Activated CD8-positive, alpha-beta memory T cell treated with anti-CD3 and anti-CD28 coated beads for 4 hours (primary cell): Measurements from ENCODE around the gene QDPR.
"Not testable (repeated sequence)": the region's sequence is repeated elsewhere in the genome, so short reads cannot be mapped to it uniquely, and the experiment has no call there.

ENCODE experiments used
- DNase-seq, 2 donors: peaks; one replicate each; pipeline ENCODE4 v3.0.0-alpha.2; 2020; ENCODE audit warnings: low read depth in 2 of 2

QDPR gene

DNA sequence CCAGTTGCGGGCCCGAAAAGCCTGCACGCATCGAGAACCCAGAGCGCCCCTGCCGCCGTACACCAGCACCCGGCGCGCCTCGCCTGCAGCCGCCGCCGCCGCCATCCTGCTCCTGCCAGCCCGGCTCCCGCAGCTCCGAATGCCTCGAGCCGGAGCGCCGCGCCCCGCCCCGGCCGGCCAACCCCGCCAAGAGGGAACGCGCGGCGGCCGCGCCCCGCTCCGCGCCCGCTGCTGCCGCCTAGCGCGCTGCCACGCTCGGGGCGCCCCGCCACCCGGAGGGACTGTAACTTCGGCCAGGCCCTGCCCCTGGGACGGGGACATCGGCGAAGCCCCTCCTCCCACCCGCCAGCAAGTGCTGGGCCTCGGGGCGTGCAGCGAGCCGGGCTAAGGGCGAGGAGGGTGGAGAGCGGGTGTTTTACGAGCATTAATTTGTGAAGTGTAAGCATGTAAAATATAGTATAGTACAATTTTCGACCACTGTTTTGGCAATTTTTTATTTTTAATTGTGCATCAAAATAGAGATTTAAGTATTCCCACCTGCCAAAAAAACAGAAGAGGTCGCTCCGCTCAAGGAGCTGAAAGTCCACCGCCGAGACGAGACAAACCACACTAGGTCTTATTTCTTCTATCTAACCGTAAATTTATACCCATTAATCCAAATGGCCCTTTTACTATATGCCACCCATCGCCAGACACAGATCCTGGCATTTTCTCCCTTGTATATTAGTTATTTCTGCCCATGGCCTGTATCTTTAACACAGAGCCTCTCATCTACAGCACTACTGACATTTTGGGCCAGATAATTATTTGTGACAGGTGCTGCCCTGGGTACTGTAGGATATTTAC lies at the start of gene QDPR:
Gene QDPR (minus strand): TSS at position 141 of the 846 bp plus-strand sequence. CDS start 36 bp downstream, at position 105.
- peak; percentile 29 to 42 for DNase-seq

DNA sequence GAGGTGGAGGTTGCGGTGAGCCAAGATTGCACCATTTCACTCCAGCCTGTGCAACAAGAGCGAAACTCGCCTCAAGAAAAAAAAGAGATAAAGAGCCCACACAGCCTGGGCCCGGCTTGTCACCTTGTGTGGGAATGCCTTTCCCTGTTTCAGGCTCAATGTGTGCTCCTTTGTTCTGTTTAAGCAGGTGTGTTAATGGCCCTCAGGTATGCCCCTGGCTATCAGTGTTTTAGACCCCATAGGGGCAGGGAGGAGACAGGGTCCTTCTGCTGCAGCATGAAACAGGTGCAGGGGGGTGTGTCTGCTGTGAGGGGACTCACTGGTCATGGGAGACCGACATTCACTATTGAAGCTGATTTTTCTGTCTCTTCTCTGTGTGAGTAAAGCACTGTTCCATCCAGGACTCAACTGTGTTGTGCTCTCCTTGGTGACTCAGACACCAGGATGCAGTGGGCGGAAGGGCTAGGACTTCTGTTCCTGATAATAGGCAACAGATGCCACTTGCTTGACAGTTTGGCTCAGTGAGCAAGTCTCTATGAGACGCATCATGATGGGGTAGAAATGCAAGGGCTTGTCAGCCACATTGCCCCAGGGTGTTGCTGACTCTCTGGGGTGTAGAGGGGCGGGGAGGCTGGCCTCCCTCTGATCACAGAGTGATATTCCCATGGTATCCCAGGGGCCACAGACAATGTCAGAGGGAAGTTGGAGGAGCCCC lies 49.5 kb upstream of the QDPR start:
- DNase-seq = no peak

DNA sequence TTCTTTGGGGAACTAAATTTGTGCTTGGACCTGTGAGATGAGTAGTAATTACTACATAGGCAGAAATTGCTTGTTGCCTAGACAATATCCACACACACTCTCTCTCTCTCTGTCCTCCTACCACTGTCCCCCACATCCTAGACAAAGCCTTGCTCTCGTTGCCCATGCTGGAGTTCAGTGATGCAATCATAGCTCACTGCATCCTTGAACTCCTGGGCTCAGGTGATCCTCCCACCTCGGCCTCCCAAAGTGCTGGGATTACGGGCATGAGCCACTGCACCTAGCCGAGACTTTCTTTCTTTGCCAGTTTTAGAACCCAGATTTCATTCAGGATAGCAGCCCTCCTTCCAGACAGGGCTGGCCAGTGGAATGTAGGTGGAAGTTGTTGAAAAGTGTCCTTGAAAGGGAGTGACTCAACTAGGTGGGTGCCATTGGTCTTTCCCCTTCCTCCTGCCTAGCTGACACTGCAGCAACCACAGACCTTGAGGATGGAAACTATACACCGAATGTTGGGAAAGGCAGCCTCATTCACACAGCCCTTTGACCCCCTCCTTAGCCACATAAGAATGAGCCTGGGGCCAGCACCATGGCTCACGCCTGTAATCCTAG lies 48.3 kb upstream of the QDPR start:
- DNase-seq = no peak

DNA sequence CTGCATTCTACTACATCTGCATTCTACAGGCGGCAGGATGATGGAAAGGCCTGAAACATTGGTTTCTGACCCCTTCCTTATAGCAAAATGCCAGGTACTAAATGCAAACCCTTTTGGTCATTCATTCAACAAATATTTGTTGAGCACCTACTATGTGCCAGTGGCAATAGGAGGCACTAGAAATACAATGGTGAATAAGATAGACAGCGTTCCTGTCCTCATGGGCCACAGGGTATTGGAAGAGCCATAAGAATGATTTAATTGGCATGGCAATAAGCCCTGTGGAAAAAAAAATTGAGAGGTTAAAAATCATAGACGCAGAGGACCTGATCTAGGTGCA lies 47.8 kb upstream of the QDPR start:
- DNase-seq = no peak

DNA sequence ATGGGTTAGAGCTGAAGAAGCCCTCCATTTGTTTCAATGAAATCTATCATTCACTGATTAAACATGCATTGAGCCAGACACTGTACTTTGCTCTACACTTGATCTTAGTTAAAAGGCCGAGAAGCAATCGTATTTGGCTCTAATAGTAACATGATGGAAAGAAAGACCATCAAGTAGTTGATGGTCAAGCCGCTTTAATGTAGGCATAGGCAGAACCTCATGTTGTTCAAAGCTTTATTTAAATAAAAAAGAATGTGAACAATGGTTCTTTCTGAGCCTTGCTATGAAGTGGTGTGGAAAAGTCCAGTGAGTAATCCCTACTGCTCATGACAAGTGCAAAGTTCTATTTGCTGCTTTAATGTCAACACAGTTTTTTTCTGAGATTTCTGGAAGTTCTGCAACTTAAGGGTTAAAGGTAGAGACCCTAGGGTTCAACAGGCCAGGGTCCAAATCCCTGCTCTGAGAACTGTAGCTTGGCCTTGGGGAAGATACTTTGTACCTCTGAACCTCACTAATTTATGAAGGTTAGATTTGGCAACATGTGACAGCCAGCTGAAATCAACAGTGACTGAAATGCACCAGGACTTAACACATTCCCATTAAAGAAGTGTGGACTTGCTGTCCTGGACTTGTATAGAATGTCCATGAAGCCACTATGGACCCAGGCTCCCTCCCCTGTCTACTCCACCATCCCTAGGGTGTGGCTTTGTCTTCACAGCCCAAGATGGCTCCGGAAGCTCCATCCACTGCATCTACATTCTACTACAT lies 47.2 kb upstream of the QDPR start:
- no peak for DNase-seq

DNA sequence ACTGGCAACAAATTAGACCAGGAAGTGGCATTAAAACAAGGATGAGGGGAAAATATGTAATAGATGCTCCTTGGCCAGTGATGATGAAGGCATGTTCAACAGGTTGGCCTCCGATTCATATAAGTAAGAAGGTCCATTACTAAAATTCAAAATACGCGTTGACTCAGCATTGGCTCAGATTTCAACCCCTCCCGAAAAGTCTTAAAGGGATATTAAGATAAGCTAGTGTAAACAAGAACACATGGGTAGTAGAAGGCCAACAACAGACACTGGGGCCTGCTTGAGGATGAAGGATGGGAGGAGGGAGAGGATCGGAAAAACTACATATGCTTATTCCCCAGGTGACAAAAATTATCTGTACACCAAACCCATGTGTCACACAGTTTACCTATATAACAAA lies 46.0 kb upstream of the QDPR start:
- DNase-seq = no peak

DNA sequence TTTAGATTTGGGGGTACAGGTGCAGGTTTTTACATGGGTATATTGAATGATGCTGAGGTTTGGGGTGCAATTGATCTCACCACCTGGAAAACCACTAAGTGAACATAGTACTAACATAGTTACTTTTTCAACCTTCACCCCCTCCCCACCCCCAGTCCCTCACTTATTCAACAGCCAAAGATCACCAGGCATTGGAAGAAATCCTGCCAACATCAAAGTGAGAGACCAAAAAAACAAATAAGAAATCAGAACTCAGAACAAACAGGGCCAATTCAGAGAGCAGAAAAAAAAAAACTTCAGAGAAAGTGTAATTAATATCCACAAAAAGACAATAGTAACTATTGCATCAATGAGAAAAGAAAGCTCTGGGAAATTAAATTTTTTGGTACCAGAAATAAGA lies 44.6 kb upstream of the QDPR start:
- no peak for DNase-seq

DNA sequence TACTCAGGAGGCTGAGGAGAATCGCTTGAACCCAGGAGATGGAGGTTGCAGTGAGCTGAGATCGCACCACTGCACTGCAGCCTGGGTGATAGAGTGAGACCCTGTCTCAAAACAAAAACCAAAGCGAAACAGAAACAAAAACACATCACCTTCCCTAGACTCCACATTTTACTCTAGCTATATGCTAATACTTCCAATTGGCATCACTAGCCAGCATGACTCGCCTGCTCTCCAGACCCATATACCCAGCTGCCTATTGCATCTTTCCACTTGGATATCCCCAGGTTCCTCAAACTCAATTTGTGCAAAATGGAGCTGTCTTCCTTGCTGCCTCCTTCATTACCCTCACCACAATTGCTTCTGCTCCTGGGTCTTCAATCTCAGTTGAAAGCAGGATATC lies 42.7 kb upstream of the QDPR start:
- DNase-seq = no peak

DNA sequence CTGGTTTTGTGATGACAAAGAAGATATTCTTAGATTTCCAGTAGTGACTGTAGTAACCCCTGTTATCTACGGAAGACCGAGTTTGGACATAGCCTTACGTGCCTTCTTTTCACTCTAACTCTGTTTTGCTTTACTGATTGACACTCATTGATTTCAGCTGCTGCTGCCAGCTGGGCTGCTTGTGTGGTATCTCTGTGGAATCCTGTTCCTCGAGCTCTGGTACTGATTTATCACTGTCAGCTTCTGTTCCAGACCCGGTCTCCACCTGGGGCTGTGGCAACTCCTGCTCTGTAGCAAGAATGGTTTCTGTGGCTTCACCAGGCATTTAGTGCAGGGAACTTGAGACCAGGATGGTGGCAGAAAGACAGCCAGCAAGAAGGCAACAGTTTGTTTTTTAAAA lies 40.5 kb upstream of the QDPR start:
- DNase-seq = no peak

DNA sequence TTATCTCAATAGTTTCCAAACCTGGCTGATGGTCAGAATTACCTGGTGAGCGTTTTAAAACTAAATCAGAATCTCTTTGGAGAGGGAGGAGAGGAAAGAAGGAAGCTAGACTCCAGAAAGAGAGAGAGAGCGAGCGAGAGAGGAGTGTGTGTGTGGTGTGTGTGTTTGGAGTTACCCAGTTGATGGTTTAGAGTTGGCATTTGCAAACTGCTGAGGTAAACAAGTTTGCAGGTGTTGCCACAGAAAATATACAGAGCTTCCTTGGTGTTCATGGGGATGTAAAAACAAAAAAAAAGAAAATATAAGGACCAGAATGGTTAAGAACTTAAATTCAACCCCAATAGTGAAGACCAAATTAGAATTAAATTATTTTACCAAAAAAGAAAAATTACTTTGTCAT lies 38.7 kb upstream of the QDPR start:
- no peak for DNase-seq

DNA sequence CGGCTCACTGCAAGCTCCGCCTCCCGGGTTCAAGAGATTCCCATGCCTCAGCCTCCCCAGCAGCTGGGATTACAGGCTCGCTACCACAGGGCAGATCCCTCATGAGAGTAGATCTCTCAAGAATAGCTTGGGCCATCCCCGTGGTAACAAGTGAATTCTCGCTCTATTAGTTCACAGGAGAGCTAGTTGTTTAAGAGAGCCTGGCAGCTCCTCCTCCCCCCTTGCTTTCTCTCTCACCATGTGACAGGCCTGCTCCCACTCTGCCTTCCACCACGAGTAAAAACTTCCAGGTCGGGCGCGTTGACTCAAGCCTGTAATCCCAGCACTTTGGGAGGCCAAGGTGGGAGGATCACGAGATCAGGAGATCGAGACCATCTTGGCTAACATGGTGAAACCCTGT lies 34.8 kb upstream of the QDPR start:
- no peak for DNase-seq

DNA sequence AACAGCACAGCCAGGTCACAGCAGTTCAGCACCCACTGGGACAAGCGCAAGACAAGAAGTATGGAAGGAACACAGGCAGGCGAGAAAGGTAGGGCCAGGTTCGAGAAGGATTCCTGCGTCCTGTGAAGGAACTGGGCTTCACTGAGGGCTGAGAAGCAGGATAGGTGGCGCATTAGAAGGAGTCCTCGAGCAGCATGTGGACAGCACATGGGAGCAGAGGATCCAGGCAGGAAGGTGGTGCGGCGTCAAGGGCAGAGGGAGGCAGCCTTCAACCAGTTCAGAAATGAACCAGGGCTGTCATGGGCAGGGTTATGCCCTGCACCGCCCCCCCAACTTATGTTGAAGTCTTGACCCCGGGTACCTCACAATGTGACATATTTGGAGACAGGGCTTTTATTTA lies 34.3 kb upstream of the QDPR start:
- no peak for DNase-seq

DNA sequence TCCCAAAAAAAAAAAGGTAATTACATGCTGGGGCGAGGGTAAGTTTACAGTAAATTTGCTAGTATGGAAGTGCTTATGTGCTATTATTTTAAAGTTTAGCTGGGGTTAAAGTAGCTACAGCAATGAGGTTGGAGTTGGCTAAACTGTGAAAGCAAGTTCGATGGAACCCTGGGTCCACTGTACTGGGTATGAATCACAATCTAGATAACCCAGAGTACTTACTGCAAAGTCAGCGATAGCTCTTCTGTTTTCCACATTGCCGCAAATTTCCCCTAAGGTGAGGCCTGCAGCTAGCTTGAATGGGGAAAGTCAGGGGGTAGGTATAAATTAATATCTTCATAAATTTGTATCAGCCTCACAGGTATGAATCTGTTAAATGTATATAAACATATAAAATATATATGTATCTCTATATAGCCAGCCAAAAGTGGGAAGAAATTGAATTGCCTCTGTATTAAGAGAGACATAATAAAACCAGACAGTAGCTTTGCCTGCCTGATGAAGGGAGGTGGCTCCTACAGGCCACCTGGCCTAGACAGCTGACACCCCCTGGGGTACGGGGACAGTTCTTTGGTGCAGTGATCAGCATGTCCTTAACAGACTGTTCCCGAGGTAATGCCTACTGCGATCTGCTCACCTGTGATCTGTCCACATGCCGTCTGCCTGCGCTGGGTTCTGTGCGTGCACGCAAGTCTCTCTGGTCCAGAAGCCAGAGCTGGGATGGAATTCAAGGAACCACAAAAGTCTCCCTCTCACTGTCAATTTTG lies 33.7 kb upstream of the QDPR start:
- DNase-seq = no peak

DNA sequence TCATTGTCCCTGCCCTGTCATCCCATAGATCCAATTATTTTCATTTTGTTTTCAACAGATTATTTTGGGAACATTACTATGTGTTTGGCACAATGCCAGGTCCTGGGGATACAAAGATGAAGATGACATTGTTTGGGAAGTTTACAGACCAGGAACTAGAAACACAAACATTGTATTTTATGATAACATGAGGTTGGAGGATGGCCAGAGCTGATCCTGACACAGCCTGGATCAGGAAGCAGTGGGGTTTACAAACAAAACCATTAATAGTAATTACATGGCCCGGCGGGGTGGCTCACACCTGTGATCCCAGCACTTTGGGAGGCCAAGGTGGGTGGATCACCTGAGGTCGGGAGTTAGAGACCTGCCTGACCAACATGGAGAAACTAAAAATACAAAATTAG lies 32.9 kb upstream of the QDPR start:
- DNase-seq = no peak

DNA sequence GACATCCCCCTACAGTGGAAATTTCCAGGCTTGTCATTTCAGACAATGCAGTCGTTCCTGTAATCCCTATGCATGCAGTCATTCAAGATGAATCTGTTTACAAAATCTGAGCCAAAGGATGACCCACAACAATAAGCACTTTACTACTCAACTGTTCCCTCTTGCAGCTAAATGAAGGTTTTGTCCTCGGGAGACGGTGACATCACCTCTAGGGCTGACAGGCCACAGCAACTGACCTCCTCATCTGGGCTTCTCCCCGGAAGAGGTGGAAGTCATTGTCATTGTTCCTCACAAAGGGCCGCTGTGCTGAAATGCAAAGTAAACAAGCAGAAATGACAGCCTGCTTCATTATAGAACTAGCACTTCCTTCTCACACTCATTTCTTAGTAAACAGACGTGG lies 32.3 kb upstream of the QDPR start:
- no peak for DNase-seq

DNA sequence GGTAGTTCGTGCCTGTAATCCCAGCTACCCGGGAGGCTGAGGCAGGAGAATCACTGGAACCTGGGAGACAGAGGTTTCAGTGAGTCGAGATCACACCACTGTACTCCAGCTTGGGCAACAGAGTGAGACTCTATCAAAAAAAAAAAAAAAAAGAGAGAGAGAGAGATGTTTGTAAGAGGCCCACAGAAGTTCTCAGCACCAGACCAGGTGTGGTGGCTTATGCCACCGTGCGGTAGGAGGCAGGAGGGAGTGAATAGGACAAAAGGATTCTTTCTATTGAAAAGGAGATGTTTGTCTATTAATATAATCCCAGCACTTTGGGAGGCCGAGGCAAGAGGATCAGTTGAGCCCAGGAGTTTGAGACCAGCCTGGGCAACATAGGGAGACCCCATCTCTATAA lies 25.2 kb upstream of the QDPR start:
- not testable (repeated sequence) for DNase-seq

DNA sequence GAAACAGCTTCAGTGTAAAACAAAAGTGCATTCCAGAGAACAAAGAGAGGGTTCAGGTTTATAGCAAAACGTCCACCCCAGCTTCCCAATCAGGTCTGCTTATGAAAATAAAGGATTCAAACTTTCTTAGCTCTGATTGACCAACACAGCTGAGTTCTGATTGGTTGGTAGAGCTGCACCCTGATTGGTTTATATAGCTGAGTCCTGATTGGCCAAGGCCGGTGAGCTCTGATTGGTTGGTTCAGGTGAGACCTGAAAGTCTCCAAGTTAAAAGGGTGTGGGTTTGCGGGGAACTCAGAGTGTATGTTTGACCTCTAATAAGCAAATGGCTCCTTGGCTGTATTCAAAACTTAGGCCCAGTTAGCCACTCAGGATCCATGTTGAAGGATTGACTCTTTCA lies 24.0 kb upstream of the QDPR start:
- DNase-seq = no peak

DNA sequence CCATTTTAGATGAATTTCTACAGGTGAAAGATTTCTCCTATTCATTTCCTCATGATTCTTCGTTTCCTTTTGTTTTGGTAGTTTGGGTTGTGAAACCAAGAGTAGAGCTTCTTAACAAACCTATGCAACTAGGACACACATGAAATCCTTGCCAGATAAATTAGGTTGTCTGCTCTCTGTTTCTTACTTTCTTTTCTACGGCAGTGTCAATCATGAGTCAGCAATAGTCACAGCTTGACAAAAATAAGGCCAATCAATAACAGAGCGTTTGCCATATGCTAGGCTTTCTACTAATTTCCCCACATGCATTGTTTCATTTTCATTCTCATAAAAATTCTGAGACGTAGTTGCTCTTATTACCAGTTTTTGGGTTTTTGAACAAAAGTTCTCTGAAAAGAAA lies 23.4 kb upstream of the QDPR start:
- no peak for DNase-seq

DNA sequence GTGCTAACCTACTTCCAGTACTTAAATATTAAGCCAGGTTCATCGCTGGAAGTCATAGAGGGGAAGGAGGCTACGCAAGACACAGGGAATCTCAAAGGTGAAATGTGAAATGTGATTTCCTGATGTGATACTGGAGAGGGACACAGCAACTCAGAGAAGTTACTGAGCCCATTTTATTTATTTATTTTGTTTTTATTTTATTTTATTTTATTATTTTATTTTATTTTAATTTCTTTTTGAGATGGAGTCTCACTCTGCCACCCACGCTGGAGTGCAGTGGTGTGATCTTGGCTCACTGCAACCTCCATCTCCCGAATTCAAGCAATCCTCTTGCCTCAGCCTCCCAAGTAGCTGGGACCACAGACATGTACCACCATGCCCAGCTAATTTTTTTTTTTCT lies 22.8 kb upstream of the QDPR start:
- no peak for DNase-seq

DNA sequence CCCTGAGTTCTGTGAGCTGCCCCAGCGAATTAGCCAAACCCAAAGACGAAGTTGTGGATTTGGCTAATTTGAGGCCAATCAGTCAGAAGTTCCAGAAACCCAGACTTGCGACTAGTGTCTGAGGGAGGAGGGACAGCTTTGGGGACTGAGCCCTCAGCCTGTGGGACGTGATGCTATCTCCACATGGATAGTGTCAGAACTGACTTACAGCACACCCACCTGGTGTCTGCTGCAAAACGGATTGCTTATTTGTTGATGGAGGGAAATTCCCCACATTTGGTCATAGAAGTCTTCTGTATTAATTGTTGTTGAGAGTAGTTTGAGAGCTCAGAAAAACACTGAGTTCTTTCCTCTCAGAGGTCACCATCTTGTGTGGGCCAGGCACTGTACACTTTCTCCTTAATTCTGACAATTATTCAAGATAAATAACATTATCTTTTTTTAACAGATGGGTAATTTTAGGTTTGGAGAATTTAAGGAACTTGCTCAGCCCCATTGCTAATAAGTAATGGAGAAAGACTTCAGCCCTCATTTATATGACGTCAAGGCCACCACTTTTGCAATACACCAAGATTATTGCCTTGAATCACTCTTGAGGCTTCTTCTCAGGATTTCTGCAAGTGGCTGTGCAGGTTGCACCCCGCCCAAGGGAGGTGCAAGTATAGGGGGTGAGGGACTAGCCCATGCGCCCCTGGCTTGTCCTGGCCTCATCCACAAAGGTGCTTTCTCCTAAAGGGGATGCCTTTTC lies 19.8 kb upstream of the QDPR start:
- DNase-seq = no peak
